Measurements from ENCODE around the gene PRR12. TPM values are rescaled to one million over a fixed set of nuclear protein-coding genes. Genes with fewer than 3 reads are reported as not detected.

Gene PRR12
- polyA plus RNA-seq, 3 donors = 0.04 to 3.3 (median 0.11) TPM

DNA sequence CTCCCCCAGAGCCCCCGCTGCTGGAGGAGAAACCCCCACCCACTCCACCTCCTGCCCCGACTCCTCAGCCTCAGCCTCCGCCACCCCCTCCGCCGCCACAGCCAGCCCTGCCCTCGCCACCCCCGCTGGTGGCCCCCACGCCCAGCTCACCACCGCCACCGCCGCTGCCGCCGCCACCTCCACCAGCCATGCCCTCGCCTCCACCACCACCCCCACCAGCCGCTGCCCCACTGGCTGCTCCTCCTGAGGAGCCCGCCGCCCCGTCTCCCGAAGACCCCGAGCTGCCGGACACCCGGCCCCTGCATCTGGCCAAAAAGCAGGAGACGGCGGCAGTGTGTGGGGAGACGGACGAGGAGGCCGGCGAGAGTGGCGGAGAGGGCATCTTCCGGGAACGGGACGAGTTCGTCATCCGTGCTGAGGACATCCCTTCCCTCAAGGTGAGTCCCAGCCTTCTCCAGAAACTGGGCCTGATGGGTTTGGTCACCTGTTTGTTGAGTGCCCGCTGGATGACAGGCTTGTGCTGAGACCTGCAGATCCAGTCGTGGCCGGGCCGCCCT, 10.6 kb downstream of the PRR12 start:
- TF ChIP-seq, protein P1, sequence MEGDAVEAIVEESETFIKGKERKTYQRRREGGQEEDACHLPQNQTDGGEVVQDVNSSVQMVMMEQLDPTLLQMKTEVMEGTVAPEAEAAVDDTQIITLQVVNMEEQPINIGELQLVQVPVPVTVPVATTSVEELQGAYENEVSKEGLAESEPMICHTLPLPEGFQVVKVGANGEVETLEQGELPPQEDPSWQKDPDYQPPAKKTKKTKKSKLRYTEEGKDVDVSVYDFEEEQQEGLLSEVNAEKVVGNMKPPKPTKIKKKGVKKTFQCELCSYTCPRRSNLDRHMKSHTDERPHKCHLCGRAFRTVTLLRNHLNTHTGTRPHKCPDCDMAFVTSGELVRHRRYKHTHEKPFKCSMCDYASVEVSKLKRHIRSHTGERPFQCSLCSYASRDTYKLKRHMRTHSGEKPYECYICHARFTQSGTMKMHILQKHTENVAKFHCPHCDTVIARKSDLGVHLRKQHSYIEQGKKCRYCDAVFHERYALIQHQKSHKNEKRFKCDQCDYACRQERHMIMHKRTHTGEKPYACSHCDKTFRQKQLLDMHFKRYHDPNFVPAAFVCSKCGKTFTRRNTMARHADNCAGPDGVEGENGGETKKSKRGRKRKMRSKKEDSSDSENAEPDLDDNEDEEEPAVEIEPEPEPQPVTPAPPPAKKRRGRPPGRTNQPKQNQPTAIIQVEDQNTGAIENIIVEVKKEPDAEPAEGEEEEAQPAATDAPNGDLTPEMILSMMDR (IDR thresholded peaks at IDR 0.05) = no peak
- no peak overlapping the region for H2AFZ ChIP-seq (ENCODE audit: insufficient read depth, low read depth, low read length, poor library complexity, severe bottlenecking)
- Mint-ChIP-seq H3K4me1 (peaks cover 7% of the 10 kb centered on the region), H3K9me3 (no peaks in the 10 kb centered on the region), H3K27me3 (ENCODE audit: low read depth in 3 of 3) (peaks cover 0 to 3% (median 0%) of the 10 kb centered on the region in 3 donors), H3K36me3 (peaks cover 46 to 87% of the 10 kb centered on the region in 2 donors), H3K27ac (no peak overlapping the region), H3K4me3 (no peak overlapping the region)
- no peak overlapping the region for H3K9ac ChIP-seq (ENCODE audit: insufficient read depth, low read length, poor library complexity, severe bottlenecking)
- intact Hi-C loops (cut with micrococcal nuclease) = no loop called here
- 95% methylated on average over 29 of the region's 38 CpGs for WGBS (ENCODE audit: insufficient coverage)
- H3K36me3 ChIP-seq (replicated peaks in 1 of 2; ENCODE audit: control insufficient read depth in 1 of 2, insufficient read depth in 2 of 2, low read length in 2 of 2) = peaks cover 70 to 90% of the 10 kb centered on the region in 2 donors
- no peaks in the 10 kb centered on the region for H3K9me3 ChIP-seq (replicated peaks in 1 of 2; ENCODE audit: control insufficient read depth in 1 of 2, insufficient read depth in 1 of 2, low read length in 2 of 2)
- H4K20me1 ChIP-seq (ENCODE audit: insufficient read depth, low read length) = peaks cover 85% of the 10 kb centered on the region
- H3K27me3 ChIP-seq (ENCODE audit: control insufficient read depth in 2 of 2, insufficient read depth in 2 of 2, low read length in 2 of 2) = no peaks in the 10 kb centered on the region
- H3K4me3 ChIP-seq (replicated peaks in 1 of 3; ENCODE audit: low read depth in 2 of 3, low read length in 3 of 3) = no peak overlapping the region
- peaks cover 67% of the 10 kb centered on the region for H3K79me2 ChIP-seq (ENCODE audit: insufficient read depth, low read length)
- no peak overlapping the region for H3K27ac ChIP-seq (ENCODE audit: low read depth in 1 of 2, low read length in 2 of 2)
- H3K4me1 ChIP-seq (ENCODE audit: control insufficient read depth in 1 of 2, insufficient read depth in 2 of 2, low read length in 2 of 2) = no peaks in the 10 kb centered on the region
- H3K4me2 ChIP-seq (replicated peaks; ENCODE audit: extremely low read depth, low read length, poor library complexity, severe bottlenecking) = no peak overlapping the region
- no peak for DNase-seq

DNA sequence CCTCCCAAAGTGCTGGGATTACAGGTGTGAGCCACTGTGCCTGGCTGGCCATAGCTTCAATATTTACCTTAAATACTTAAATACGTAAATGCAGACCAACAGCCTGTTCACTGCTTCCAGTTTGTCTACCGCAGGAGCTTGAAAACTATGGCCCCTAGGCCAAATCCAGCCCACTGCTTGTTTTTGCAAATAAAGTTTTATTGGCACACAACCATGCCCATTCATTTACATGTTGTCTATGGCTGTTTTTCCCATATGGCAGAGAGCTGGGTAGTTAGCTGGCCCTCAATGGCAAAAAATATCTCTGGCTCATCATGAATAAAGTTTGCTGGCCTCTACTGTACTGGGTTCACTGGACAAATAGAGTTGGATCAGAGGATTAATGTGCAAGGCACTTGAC, 11.8 kb downstream of the PRR12 start:
- peaks cover 7% of the 10 kb centered on the region for H3K4me1 Mint-ChIP-seq
- Histone ChIP-seq H3K9ac (ENCODE audit: insufficient read depth, low read length, poor library complexity, severe bottlenecking) (no peak overlapping the region), H3K4me1 (ENCODE audit: control insufficient read depth in 1 of 2, insufficient read depth in 2 of 2, low read length in 2 of 2) (no peaks in the 10 kb centered on the region), H3K27me3 (ENCODE audit: control insufficient read depth in 2 of 2, insufficient read depth in 2 of 2, low read length in 2 of 2) (no peaks in the 10 kb centered on the region), H4K20me1 (ENCODE audit: insufficient read depth, low read length) (peaks cover 88% of the 10 kb centered on the region), H3K36me3 (replicated peaks in 1 of 2; ENCODE audit: control insufficient read depth in 1 of 2, insufficient read depth in 2 of 2, low read length in 2 of 2) (peaks cover 74 to 93% of the 10 kb centered on the region in 2 donors), H3K27ac (ENCODE audit: low read depth in 1 of 2, low read length in 2 of 2) (no peak overlapping the region), H2AFZ (ENCODE audit: insufficient read depth, low read depth, low read length, poor library complexity, severe bottlenecking) (no peak overlapping the region), H3K4me3 (replicated peaks in 1 of 3; ENCODE audit: low read depth in 2 of 3, low read length in 3 of 3) (no peak overlapping the region), H3K79me2 (ENCODE audit: insufficient read depth, low read length) (peaks cover 79% of the 10 kb centered on the region), H3K9me3 (replicated peaks in 1 of 2; ENCODE audit: control insufficient read depth in 1 of 2, insufficient read depth in 1 of 2, low read length in 2 of 2) (no peaks in the 10 kb centered on the region), H3K4me2 (replicated peaks; ENCODE audit: extremely low read depth, low read length, poor library complexity, severe bottlenecking) (no peak overlapping the region)
- peaks cover 50 to 95% of the 10 kb centered on the region in 2 donors for H3K36me3 Mint-ChIP-seq
- intact Hi-C loops (cut with micrococcal nuclease) = no loop called here
- WGBS (ENCODE audit: insufficient coverage) = 100% methylated on average over 1 of the region's 2 CpGs
- H3K9me3 Mint-ChIP-seq = no peaks in the 10 kb centered on the region
- TF ChIP-seq, protein P1 (IDR thresholded peaks at IDR 0.05) = no peak
- H3K27ac Mint-ChIP-seq = no peak overlapping the region
- no peak overlapping the region for H3K4me3 Mint-ChIP-seq
- no peak for DNase-seq
- peaks cover 0 to 3% (median 0%) of the 10 kb centered on the region in 3 donors for H3K27me3 Mint-ChIP-seq (ENCODE audit: low read depth in 3 of 3)
